ENCODE results near the gene MYO5B. TPM values are rescaled to one million over a fixed set of nuclear protein-coding genes. Genes with fewer than 3 reads are reported as not detected.
A peak's percentile ranks its signal among the peaks of the same experiment; 100 is the strongest.

The MYO5B gene
- total and polyA plus RNA-seq, 10 of the 15 experiments (the other 5 are each of a cell fraction or from before 2014, with no cell fraction given) = 2.5 to 4.5 (median 3.3) TPM

DNA sequence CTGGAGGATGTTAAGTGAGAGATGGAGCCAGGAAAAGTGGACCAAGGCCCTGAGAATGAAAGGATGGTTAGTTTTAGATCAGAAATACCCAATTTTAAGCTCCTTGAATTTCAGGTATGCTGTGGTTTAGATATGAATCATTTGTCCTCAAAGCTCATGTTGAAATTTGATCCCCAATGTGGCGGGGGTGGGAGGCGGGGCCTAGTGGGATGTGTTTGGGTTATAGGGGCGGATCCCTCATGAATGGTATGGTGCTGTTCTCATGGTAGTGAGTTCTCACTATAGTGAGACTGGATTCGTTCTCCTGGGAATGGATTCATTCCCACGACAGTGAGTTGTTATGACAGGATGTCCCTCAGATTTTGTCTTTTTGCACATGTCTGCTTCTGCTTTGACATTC, 11.4 kb downstream of the MYO5B start:
- POLR2A ChIA-PET = interaction anchor here (0.6 to 1.5 kb wide), 5 partner anchors 8 to 128 kb away, joined by 3 to 7 read pairs (median 4); no protein-coding TSS in a partner anchor
- no peak overlapping the region for H3K9ac ChIP-seq (ENCODE audit: control insufficient read depth, insufficient read depth, low read length)
- in situ Hi-C loops (cut with MboI) (no loop called here), intact Hi-C loops (cut with micrococcal nuclease; ENCODE audit: unreplicated experiment) (loop anchor here (10.0 kb wide), 1 partner anchor 49 kb away; no protein-coding TSS in a partner anchor)
- no peak overlapping the region for H3K27ac ChIP-seq (ENCODE audit: control insufficient read depth, insufficient read depth)
- H2AFZ ChIP-seq (ENCODE audit: control insufficient read depth, low read depth, low read length) = no peak overlapping the region
- WGBS (ENCODE audit: insufficient coverage, insufficient replicate concordance, low lambda C conversion rate, missing lambda C conversion rate) = 58% methylated on average over 5 of the region's 5 CpGs
- DNase-seq (ENCODE audit: low read depth, low spot score) = no peak
- H3K4me2 ChIP-seq (ENCODE audit: control insufficient read depth, insufficient read depth) = no peak overlapping the region
- no peaks in the 10 kb centered on the region for H3K36me3 ChIP-seq (ENCODE audit: control insufficient read depth in 2 of 2, insufficient read depth in 2 of 2, low read length in 1 of 2)
- no peak overlapping the region for H3K4me3 ChIP-seq
- SMC1A ChIA-PET (ENCODE audit: uncharacterized antibody, unreplicated experiment) = interaction anchor here (0.7 to 13.1 kb wide), 9 partner anchors 8 to 170 kb away, joined by 3 to 107 read pairs (median 3); no protein-coding TSS in a partner anchor
- TF ChIP-seq EGR1 (IDR thresholded peaks at IDR 0.05; ENCODE audit: borderline replicate concordance in 1 of 2, low read depth in 2 of 2, low read length in 2 of 2) = peak in 1 of 2 experiments; percentile 75; a peak in 2 of 3 replicates
- TF ChIP-seq PBX3 (IDR thresholded peaks at IDR 0.05; ENCODE audit: insufficient replicate concordance, low read depth, low read length) = no peak
- peak; percentile 53 for TF ChIP-seq MEF2B (IDR thresholded peaks at IDR 0.05; ENCODE audit: partially characterized antibody, poor library complexity, severe bottlenecking)
- TF ChIP-seq RCOR1 (conservative IDR thresholded peaks at IDR 0.05; ENCODE audit: low read depth, low read length) = no peak
- TF ChIP-seq JUNB (IDR thresholded peaks at IDR 0.05) = peak; percentile 43
- no peak for TF ChIP-seq GABPA (IDR thresholded peaks at IDR 0.05; ENCODE audit: low read depth)
- TF ChIP-seq RUNX3 (IDR thresholded peaks at IDR 0.05; ENCODE audit: low read length) = peak; percentile 40; the same call in 1 of the 2 replicates
- H3K9me3 ChIP-seq (replicated peaks; ENCODE audit: control insufficient read depth, insufficient read depth, low read length) = no peaks in the 10 kb centered on the region; the same call in 2 of the 3 replicates
- no peaks in the 10 kb centered on the region for H4K20me1 ChIP-seq (ENCODE audit: control insufficient read depth, insufficient read depth)
- no TSS peak for BruUV-seq (replicated peaks)
- RAD21 ChIA-PET (ENCODE audit: unreplicated experiment) = interaction anchor here (0.6 to 1.9 kb wide), 8 partner anchors 9 to 1065 kb away, joined by 3 to 12 read pairs (median 3); partner anchors contain the start of gene MYO5B
- FAIRE-seq = no peak
- ATAC-seq = peak; percentile 50; the same call in 2 of the 3 replicates
- no peaks in the 10 kb centered on the region for H3K79me2 ChIP-seq (ENCODE audit: control insufficient read depth, insufficient read depth, low read length)
- CTCF ChIA-PET = interaction anchor here (0.6 to 2.6 kb wide), 6 partner anchors 9 to 244 kb away, joined by 3 to 12 read pairs (median 4); no protein-coding TSS in a partner anchor
- 0 out of 4 replicates have a peak, but pooled peaks cover 0 to 2% of the 10 kb centered on the region in 2 experiments for H3K27me3 ChIP-seq (replicated peaks in 1 of 2; ENCODE audit: control insufficient read depth in 2 of 2, insufficient read depth in 2 of 2, low read length in 1 of 2)
- H3K4me1 ChIP-seq (ENCODE audit: control insufficient read depth, insufficient read depth, low read length) = no peaks in the 10 kb centered on the region
